Left lung (tissue), 10 donors: ENCODE measurements around the gene NOL4L. TPM values are rescaled to one million over a fixed set of nuclear protein-coding genes. Genes with fewer than 3 reads are reported as not detected.

ENCODE experiments used
- ATAC-seq: fragments of 200-7000 bp; cut with Tn5 transposase; one replicate; pipeline ENCODE4 v1.9.1; 2020; ENCODE audit warnings: moderate library complexity
- DNase-seq, 4 donors: peaks; one replicate each; pipeline ENCODE4 v3.0.0-alpha.2; 2013 to 2020
- H3K27ac ChIP-seq, 2 donors: fragments of 200-600 bp; sonication (generic) in 1 of 2; one replicate each; pipeline versions ENCODE4 v1.5.0 to v1.8.0; 2020 to 2021
- H3K27me3 ChIP-seq, 2 donors: fragments of 200-600 bp; sonication (generic) in 1 of 2; one replicate each; pipeline versions ENCODE4 v1.5.0 to v1.8.0; 2020 to 2021
- H3K36me3 ChIP-seq, 2 donors: fragments of 200-600 bp; sonication (generic) in 1 of 2; one replicate each; pipeline versions ENCODE4 v1.5.0 to v1.8.0; 2020 to 2021
- H3K4me1 ChIP-seq, 2 donors: fragments of 200-600 bp; one replicate each; pipeline ENCODE4 v1.8.0; 2021
- H3K4me3 ChIP-seq, 2 donors: fragments of 200-600 bp; sonication (generic) in 1 of 2; one replicate each; pipeline versions ENCODE4 v1.5.0 to v1.8.0; 2020 to 2021; ENCODE audit warnings: mild to moderate bottlenecking in 1 of 2
- H3K9me3 ChIP-seq, 2 donors: fragments of 200-600 bp; sonication (generic) in 1 of 2; one replicate each; pipeline versions ENCODE4 v1.5.0 to v1.8.0; 2020 to 2021
- intact Hi-C, 2 donors: fragments of 100-400 bp; cut with DNase I; formaldehyde crosslinking; loops; one replicate each; pipeline versions ENCODE4 v1.11.2 to v1.14.2; 2022
- polyA plus RNA-seq, 6 donors: library from polyadenylated mRNA; unstranded; fragments of 120-200 nt; gene quantifications; one replicate each; pipeline ENCODE4 v1.2.1, GENCODE V29; 2013; ENCODE audit not compliant: insufficient read length in 6 of 6
- total RNA-seq, 2 donors: library from RNA; stranded (reverse); fragmentation: NEBNext Ultra II Directional; extraction: Animal tissue kit (Norgen Biotek cat#: 25700); gene quantifications; one replicate each; pipeline ENCODE4 v1.2.1, GENCODE V29; 2021
- TF ChIP-seq, protein P1 (sequence below), 2 donors: fragments of 200-600 bp; sonication (generic) in 1 of 2; IDR thresholded peaks; one replicate each; pipeline versions ENCODE4 v1.5.0 to v1.8.0; 2021; ENCODE audit warnings: antibody characterized with exemption in 2 of 2
- donor health status: DM: no; HTN: yes; CAD: no.
- donor health status: DM: no; HTN: no; CAD: no.

The NOL4L gene
- total and polyA plus RNA-seq, 8 donors: 16.7 to 49.0 (median 40.7) TPM

- peak; percentile 78 for ATAC-seq
- Histone ChIP-seq H3K27me3 (no peaks in the 10 kb centered on the region), H3K9me3 (no peaks in the 10 kb centered on the region), H3K4me3 (no peak overlapping the region), H3K27ac (peak overlapping the region; percentile 40 to 72), H3K4me1 (peaks cover 0 to 67% of the 10 kb centered on the region in 2 donors), H3K36me3 (no peaks in the 10 kb centered on the region)
- DNase-seq: peak in 3 of 4 donors; percentile 36 to 91 (median 82)
- TF ChIP-seq, protein P1, sequence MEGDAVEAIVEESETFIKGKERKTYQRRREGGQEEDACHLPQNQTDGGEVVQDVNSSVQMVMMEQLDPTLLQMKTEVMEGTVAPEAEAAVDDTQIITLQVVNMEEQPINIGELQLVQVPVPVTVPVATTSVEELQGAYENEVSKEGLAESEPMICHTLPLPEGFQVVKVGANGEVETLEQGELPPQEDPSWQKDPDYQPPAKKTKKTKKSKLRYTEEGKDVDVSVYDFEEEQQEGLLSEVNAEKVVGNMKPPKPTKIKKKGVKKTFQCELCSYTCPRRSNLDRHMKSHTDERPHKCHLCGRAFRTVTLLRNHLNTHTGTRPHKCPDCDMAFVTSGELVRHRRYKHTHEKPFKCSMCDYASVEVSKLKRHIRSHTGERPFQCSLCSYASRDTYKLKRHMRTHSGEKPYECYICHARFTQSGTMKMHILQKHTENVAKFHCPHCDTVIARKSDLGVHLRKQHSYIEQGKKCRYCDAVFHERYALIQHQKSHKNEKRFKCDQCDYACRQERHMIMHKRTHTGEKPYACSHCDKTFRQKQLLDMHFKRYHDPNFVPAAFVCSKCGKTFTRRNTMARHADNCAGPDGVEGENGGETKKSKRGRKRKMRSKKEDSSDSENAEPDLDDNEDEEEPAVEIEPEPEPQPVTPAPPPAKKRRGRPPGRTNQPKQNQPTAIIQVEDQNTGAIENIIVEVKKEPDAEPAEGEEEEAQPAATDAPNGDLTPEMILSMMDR (IDR thresholded peaks at IDR 0.05): no peak
- intact Hi-C loops: no loop called here
Observed at GRCh38 chr20:32465092-32465900, 119.8 kb downstream of the NOL4L start.

GRCh38 chr20:32464401-32465091, 120.6 kb downstream of the NOL4L start:
- no peak for ATAC-seq
- Histone ChIP-seq H3K36me3 (no peaks in the 10 kb centered on the region), H3K4me3 (no peak overlapping the region), H3K27ac (peak overlapping the region in 1 of 2 donors; percentile 72), H3K9me3 (no peaks in the 10 kb centered on the region), H3K4me1 (peaks cover 0 to 60% of the 10 kb centered on the region in 2 donors), H3K27me3 (no peaks in the 10 kb centered on the region)
- DNase-seq: peak in 1 of 4 donors; percentile 71
- intact Hi-C loops: no loop called here
- TF ChIP-seq, protein P1 (IDR thresholded peaks at IDR 0.05): no peak

DNA sequence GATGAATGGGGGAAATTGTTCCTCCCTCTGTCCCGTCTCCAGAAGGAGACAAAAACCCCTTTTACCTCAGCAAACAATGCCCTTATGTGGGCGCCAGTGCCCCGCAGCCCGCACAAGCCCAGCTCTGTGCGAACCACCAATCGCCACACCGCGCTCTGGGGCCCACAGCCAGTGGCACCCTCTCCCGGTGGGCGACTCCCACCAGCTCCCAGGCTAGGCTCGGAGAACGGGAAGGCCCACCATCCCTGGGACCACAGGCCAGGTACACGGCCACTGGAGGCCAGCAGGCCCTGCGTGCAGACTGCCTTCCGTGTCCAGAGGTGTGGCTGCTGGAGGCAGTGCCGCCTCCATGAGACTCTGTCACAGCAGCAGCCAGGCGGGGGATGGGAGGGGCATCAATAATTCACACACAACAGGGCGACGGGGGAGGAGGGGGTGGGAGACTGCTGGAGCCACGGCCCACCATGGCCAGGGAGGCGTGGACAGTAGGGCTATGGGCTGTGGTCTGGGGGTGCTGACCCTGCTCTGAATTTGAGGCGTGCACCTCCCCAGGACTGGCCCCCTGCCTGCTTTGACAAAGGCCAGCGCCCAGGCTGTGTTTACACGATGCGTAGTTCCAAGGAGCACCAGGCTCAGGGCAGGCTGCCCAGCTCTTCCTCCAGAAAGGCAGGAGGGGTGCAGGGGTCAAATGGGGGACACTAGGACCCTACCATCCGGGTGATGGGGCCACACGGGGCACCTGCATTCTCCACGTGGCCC, 121.3 kb downstream of the NOL4L start:
- DNase-seq (peak in 1 of 4 donors; percentile 31), ATAC-seq (no peak)
- Histone ChIP-seq H3K4me3 (no peak overlapping the region), H3K4me1 (peaks cover 0 to 57% of the 10 kb centered on the region in 2 donors), H3K9me3 (no peaks in the 10 kb centered on the region), H3K36me3 (no peaks in the 10 kb centered on the region), H3K27ac (peak overlapping the region in 1 of 2 donors; percentile 43), H3K27me3 (no peaks in the 10 kb centered on the region)
- intact Hi-C loops: no loop called here
- TF ChIP-seq, protein P1 (IDR thresholded peaks at IDR 0.05): no peak

- DNase-seq: peak in 1 of 4 donors; percentile 51
Observed at GRCh38 chr20:32462900-32463641, 122.1 kb downstream of the NOL4L start.

More at GRCh38 chr20:32462900-32463641, 122.1 kb downstream of the NOL4L start:
- no peak for ATAC-seq
- intact Hi-C loops: no loop called here
- Histone ChIP-seq H3K27me3 (no peaks in the 10 kb centered on the region), H3K9me3 (no peaks in the 10 kb centered on the region), H3K4me3 (no peak overlapping the region), H3K36me3 (no peaks in the 10 kb centered on the region), H3K27ac (peak overlapping the region in 1 of 2 donors; percentile 30), H3K4me1 (peaks cover 0 to 57% of the 10 kb centered on the region in 2 donors)
- TF ChIP-seq, protein P1 (IDR thresholded peaks at IDR 0.05): no peak
